Measurements from ENCODE around the gene FHIT.

Gene FHIT

DNA sequence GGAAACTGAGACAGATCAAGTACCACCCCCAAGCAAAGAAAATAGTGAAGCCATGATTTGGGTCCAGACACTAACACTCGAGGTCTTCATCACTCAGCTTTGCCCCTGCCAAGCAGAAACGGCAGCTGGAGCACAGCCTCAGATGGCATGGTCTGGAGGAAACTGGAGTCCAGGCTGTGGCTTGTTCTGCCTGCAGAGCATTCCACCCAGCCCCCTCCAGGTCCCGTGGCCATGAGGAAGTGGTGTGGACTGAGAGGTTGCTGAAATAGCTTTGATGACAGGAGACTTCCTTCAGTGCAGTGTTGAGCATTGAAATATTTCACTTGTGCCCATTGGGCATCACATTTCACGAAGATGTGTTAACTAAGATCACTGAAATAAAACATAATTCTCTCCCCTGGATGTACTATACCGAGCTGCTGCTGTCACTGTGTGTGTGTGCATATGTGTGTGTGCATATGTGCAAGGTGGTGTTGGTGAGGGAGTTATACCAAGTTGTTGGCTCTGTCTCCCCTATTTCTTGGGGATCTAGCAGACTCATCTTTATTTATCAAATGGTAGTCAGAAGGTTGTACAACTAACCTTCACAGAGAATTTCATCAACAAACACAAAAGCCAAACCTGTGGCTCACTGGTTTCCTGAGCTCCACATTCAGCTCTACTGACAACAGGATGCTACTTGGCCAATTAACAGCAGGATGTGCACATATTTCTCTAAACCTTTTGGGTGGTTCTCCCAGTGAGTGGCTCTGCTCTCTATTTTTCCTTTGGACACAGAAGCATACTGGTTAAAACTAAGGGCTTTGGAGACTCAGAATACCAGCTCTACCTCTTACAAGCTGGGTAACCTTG lies 1541.3 kb downstream of the FHIT start:
- Histone ChIP-seq H3K9ac (ENCODE audit: low read length) (no peak overlapping the region), H3K4me3 (ENCODE audit: insufficient read depth, low read length, poor library complexity, severe bottlenecking) (no peak overlapping the region), H3K9me3 (ENCODE audit: insufficient read depth, low read length) (no peaks in the 10 kb centered on the region), H3K27me3 (ENCODE audit: low read length) (no peaks in the 10 kb centered on the region), H4K20me1 (ENCODE audit: low read depth, low read length) (no peaks in the 10 kb centered on the region), H3K79me2 (ENCODE audit: insufficient read depth, low read length) (no peaks in the 10 kb centered on the region), H3K36me3 (ENCODE audit: low read length) (no peaks in the 10 kb centered on the region), H2AFZ (ENCODE audit: low read depth, low read length, severe bottlenecking) (no peak overlapping the region), H3K9me2 (replicated peaks; ENCODE audit: insufficient read depth, low read length) (no peaks in the 10 kb centered on the region), H3K27ac (ENCODE audit: low read depth, low read length) (no peak overlapping the region), H3K4me2 (ENCODE audit: low read depth, low read length, poor library complexity, severe bottlenecking) (no peak overlapping the region), H3F3A (ENCODE audit: insufficient read depth) (no peaks in the 10 kb centered on the region)
- TF ChIP-seq, protein P1, sequence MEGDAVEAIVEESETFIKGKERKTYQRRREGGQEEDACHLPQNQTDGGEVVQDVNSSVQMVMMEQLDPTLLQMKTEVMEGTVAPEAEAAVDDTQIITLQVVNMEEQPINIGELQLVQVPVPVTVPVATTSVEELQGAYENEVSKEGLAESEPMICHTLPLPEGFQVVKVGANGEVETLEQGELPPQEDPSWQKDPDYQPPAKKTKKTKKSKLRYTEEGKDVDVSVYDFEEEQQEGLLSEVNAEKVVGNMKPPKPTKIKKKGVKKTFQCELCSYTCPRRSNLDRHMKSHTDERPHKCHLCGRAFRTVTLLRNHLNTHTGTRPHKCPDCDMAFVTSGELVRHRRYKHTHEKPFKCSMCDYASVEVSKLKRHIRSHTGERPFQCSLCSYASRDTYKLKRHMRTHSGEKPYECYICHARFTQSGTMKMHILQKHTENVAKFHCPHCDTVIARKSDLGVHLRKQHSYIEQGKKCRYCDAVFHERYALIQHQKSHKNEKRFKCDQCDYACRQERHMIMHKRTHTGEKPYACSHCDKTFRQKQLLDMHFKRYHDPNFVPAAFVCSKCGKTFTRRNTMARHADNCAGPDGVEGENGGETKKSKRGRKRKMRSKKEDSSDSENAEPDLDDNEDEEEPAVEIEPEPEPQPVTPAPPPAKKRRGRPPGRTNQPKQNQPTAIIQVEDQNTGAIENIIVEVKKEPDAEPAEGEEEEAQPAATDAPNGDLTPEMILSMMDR (IDR thresholded peaks at IDR 0.05; ENCODE audit: insufficient read depth, low read length, poor library complexity, severe bottlenecking): no peak
- no peak for TF ChIP-seq EZH2phosphoT487 (conservative IDR thresholded peaks at IDR 0.05; ENCODE audit: low read length)

DNA sequence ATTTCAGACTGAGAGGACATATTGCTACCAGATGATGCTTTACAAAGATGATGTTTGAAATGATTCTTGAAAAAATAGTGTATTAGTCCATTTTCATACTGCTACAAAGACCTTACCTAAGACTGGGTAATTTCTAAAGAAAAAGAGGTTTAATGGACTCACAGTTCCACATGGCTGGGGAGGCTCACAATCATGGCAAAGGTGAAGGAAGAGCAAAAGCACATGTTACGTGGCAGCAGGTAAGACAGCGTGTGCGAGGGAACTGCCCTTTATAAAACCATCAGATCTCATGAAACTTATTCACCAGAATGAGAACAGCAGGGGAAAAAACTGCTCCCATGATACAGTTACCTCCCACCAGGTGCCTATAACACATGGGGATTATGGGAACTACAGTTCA lies 1543.0 kb downstream of the FHIT start:
- Histone ChIP-seq H3K4me3 (ENCODE audit: insufficient read depth, low read length, poor library complexity, severe bottlenecking) (no peak overlapping the region), H4K20me1 (ENCODE audit: low read depth, low read length) (no peaks in the 10 kb centered on the region), H3K9ac (ENCODE audit: low read length) (no peak overlapping the region), H3K27me3 (ENCODE audit: low read length) (no peaks in the 10 kb centered on the region), H3K36me3 (ENCODE audit: low read length) (no peaks in the 10 kb centered on the region), H3F3A (ENCODE audit: insufficient read depth) (no peaks in the 10 kb centered on the region), H3K9me3 (ENCODE audit: insufficient read depth, low read length) (no peaks in the 10 kb centered on the region), H2AFZ (ENCODE audit: low read depth, low read length, severe bottlenecking) (no peak overlapping the region), H3K79me2 (ENCODE audit: insufficient read depth, low read length) (no peaks in the 10 kb centered on the region), H3K9me2 (replicated peaks; ENCODE audit: insufficient read depth, low read length) (no peaks in the 10 kb centered on the region), H3K4me2 (ENCODE audit: low read depth, low read length, poor library complexity, severe bottlenecking) (no peak overlapping the region), H3K27ac (ENCODE audit: low read depth, low read length) (no peak overlapping the region)
- TF ChIP-seq EZH2phosphoT487 (conservative IDR thresholded peaks at IDR 0.05; ENCODE audit: low read length): no peak
- TF ChIP-seq, protein P1 (IDR thresholded peaks at IDR 0.05; ENCODE audit: insufficient read depth, low read length, poor library complexity, severe bottlenecking): no peak

DNA sequence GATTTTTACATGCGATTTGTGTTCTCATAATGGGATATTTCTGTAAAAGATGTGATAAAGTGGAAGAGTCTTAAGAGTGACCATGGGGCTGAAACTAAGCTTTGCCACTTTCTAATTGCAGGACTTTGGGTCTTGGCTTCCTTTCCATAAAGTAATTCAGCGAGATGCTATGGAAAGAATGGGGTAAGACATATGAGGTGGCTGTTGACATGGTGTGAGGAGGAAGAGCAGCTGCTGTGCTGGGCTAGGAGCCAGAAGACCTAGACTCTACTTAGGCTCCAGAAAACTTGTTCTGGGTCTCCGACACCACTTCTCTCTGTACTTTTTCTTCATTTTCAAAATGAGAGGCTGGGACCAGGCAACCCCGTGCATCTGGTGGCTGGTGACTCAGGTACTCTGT lies 1547.0 kb downstream of the FHIT start:
- Histone ChIP-seq H3K9me2 (replicated peaks; ENCODE audit: insufficient read depth, low read length) (no peaks in the 10 kb centered on the region), H4K20me1 (ENCODE audit: low read depth, low read length) (no peaks in the 10 kb centered on the region), H3K36me3 (ENCODE audit: low read length) (no peaks in the 10 kb centered on the region), H3K4me2 (ENCODE audit: low read depth, low read length, poor library complexity, severe bottlenecking) (no peak overlapping the region), H3K9ac (ENCODE audit: low read length) (no peak overlapping the region), H3K27me3 (ENCODE audit: low read length) (no peaks in the 10 kb centered on the region), H3K27ac (ENCODE audit: low read depth, low read length) (no peak overlapping the region), H3F3A (ENCODE audit: insufficient read depth) (no peaks in the 10 kb centered on the region), H2AFZ (ENCODE audit: low read depth, low read length, severe bottlenecking) (no peak overlapping the region), H3K79me2 (ENCODE audit: insufficient read depth, low read length) (no peaks in the 10 kb centered on the region), H3K4me3 (ENCODE audit: insufficient read depth, low read length, poor library complexity, severe bottlenecking) (no peak overlapping the region), H3K9me3 (ENCODE audit: insufficient read depth, low read length) (no peaks in the 10 kb centered on the region)
- no peak for TF ChIP-seq EZH2phosphoT487 (conservative IDR thresholded peaks at IDR 0.05; ENCODE audit: low read length)
- TF ChIP-seq, protein P1 (IDR thresholded peaks at IDR 0.05; ENCODE audit: insufficient read depth, low read length, poor library complexity, severe bottlenecking): no peak
